SK-N-SH (cell line): ENCODE results near the gene OPA3.

Source experiments
- EP300 ChIP-seq, 2 experiments: IDR thresholded peaks; 2 replicates each; pipeline versions ENCODE4 v1.4.0 to v1.6.1; 2012; ENCODE audit warnings: borderline replicate concordance in 1 of 2, low read depth in 1 of 2, low read length in 1 of 2
- EZH2phosphoT487 ChIP-seq: fragments of 200-600 bp; sonication (generic); IDR thresholded peaks from 2 replicates; pipeline ENCODE4 v1.6.1; 2017; ENCODE audit warnings: low read depth, mixed run types, mild to moderate bottlenecking, antibody characterized with exemption, moderate library complexity, borderline replicate concordance
- MXI1 ChIP-seq: IDR thresholded peaks from 2 replicates; pipeline ENCODE4 v1.6.1; 2012; ENCODE audit warnings: mild to moderate bottlenecking, low read depth, low read length, improper control_type of control experiment
- POLR2AphosphoS5 ChIP-seq: IDR thresholded peaks from 2 replicates; pipeline ENCODE4 v1.6.1; 2012; ENCODE audit warnings: low read depth, low read length
- RAD21 ChIP-seq: IDR thresholded peaks from 2 replicates; pipeline ENCODE4 v1.6.1; 2012; ENCODE audit warnings: mild to moderate bottlenecking, low read length
- RFX5 ChIP-seq: IDR thresholded peaks from 2 replicates; pipeline ENCODE4 v1.6.1; 2012; ENCODE audit warnings: mild to moderate bottlenecking, improper control_type of control experiment, low read length
- SIN3A ChIP-seq: IDR thresholded peaks from 2 replicates; pipeline ENCODE4 v1.6.1; 2012; ENCODE audit warnings: low read depth, mild to moderate bottlenecking, low read length, moderate library complexity, borderline replicate concordance
- TCF12 ChIP-seq: IDR thresholded peaks from 2 replicates; pipeline ENCODE4 v1.4.0; 2012
- YY1 ChIP-seq: IDR thresholded peaks from 2 replicates; pipeline ENCODE4 v1.4.0; 2012; ENCODE audit warnings: low read depth, mild to moderate bottlenecking
- TF ChIP-seq, protein P1 (sequence below): fragments of 200-600 bp; sonication (generic); IDR thresholded peaks from 2 replicates; pipeline ENCODE4 v1.6.1; 2017; ENCODE audit warnings: antibody characterized with exemption, mild to moderate bottlenecking, moderate library complexity
- TF ChIP-seq, protein P2 (sequence below): IDR thresholded peaks from 2 replicates; pipeline ENCODE4 v1.4.0; 2012; ENCODE audit warnings: low read depth

DNA sequence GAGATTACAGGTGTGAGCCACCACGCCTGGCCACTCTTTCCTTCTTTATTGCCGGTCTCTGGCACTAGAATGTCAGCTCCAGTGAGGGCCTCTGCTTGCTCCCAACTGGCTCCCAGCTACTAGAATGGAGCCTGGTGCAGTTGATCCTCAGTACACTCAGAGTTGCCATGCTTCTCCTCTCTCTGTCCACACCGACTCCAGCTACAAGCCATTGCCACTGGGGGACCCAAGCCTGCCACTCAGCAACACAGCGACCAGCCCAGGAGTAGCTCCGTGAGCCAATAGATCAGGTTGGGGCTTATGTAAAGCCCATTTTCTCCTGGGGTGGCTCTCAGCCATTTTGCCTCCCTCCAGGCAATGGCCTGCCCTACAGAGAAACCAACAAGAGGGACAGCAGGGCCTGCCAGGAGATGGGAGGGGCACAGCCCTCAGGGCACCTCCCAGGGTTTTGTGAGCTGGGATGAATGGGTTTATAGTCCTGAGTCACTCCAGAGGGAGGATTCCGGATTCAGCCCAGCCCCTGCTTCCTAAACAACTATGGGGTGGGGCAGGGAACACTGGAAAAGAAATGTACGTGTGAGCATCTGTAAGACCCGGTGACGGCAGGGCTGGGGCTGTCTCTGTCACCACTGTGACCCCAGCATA lies 36.5 kb downstream of the OPA3 start:
- TF ChIP-seq, protein P1, sequence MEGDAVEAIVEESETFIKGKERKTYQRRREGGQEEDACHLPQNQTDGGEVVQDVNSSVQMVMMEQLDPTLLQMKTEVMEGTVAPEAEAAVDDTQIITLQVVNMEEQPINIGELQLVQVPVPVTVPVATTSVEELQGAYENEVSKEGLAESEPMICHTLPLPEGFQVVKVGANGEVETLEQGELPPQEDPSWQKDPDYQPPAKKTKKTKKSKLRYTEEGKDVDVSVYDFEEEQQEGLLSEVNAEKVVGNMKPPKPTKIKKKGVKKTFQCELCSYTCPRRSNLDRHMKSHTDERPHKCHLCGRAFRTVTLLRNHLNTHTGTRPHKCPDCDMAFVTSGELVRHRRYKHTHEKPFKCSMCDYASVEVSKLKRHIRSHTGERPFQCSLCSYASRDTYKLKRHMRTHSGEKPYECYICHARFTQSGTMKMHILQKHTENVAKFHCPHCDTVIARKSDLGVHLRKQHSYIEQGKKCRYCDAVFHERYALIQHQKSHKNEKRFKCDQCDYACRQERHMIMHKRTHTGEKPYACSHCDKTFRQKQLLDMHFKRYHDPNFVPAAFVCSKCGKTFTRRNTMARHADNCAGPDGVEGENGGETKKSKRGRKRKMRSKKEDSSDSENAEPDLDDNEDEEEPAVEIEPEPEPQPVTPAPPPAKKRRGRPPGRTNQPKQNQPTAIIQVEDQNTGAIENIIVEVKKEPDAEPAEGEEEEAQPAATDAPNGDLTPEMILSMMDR: no peak
- TF ChIP-seq EP300 (IDR thresholded peaks at IDR 0.05; ENCODE audit: borderline replicate concordance in 1 of 2, low read depth in 1 of 2, low read length in 1 of 2) (no peak), POLR2AphosphoS5 (no peak), MXI1 (no peak), TCF12 (no peak), SIN3A (no peak), EZH2phosphoT487 (no peak), RAD21 (no peak), RFX5 (no peak), YY1 (no peak)
- TF ChIP-seq, protein P2, sequence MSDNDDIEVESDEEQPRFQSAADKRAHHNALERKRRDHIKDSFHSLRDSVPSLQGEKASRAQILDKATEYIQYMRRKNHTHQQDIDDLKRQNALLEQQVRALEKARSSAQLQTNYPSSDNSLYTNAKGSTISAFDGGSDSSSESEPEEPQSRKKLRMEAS: no peak
